ENCODE measurements around the gene RBFOX2. TPM values are rescaled to one million over a fixed set of nuclear protein-coding genes. Genes with fewer than 3 reads are reported as not detected.

RBFOX2 gene
- total and polyA plus RNA-seq, 2 of the 8 experiments (the other 6 are each of a cell fraction or from before 2014, with no cell fraction given) = 121 to 122 TPM

DNA sequence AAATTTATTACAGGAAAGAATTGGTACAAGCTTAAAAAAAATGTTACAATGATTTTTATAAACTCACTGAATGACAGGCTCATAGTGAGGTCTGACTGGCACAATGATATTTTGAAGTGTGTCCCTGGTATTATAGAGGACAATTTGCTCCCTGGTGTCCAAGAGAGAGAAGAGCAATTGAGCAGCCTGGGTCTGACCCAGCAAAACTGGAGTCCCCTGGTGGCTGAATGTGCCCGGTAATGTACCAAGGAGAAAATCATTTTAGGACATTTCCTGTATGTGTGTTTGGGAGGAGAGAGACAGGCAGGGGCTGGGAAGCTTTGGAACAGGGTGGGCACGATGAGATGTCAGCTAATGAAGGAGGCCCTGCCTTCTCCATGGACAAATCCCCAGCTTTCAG is 185.7 kb downstream of the RBFOX2 start (continued):
- TF ChIP-seq, protein P1, sequence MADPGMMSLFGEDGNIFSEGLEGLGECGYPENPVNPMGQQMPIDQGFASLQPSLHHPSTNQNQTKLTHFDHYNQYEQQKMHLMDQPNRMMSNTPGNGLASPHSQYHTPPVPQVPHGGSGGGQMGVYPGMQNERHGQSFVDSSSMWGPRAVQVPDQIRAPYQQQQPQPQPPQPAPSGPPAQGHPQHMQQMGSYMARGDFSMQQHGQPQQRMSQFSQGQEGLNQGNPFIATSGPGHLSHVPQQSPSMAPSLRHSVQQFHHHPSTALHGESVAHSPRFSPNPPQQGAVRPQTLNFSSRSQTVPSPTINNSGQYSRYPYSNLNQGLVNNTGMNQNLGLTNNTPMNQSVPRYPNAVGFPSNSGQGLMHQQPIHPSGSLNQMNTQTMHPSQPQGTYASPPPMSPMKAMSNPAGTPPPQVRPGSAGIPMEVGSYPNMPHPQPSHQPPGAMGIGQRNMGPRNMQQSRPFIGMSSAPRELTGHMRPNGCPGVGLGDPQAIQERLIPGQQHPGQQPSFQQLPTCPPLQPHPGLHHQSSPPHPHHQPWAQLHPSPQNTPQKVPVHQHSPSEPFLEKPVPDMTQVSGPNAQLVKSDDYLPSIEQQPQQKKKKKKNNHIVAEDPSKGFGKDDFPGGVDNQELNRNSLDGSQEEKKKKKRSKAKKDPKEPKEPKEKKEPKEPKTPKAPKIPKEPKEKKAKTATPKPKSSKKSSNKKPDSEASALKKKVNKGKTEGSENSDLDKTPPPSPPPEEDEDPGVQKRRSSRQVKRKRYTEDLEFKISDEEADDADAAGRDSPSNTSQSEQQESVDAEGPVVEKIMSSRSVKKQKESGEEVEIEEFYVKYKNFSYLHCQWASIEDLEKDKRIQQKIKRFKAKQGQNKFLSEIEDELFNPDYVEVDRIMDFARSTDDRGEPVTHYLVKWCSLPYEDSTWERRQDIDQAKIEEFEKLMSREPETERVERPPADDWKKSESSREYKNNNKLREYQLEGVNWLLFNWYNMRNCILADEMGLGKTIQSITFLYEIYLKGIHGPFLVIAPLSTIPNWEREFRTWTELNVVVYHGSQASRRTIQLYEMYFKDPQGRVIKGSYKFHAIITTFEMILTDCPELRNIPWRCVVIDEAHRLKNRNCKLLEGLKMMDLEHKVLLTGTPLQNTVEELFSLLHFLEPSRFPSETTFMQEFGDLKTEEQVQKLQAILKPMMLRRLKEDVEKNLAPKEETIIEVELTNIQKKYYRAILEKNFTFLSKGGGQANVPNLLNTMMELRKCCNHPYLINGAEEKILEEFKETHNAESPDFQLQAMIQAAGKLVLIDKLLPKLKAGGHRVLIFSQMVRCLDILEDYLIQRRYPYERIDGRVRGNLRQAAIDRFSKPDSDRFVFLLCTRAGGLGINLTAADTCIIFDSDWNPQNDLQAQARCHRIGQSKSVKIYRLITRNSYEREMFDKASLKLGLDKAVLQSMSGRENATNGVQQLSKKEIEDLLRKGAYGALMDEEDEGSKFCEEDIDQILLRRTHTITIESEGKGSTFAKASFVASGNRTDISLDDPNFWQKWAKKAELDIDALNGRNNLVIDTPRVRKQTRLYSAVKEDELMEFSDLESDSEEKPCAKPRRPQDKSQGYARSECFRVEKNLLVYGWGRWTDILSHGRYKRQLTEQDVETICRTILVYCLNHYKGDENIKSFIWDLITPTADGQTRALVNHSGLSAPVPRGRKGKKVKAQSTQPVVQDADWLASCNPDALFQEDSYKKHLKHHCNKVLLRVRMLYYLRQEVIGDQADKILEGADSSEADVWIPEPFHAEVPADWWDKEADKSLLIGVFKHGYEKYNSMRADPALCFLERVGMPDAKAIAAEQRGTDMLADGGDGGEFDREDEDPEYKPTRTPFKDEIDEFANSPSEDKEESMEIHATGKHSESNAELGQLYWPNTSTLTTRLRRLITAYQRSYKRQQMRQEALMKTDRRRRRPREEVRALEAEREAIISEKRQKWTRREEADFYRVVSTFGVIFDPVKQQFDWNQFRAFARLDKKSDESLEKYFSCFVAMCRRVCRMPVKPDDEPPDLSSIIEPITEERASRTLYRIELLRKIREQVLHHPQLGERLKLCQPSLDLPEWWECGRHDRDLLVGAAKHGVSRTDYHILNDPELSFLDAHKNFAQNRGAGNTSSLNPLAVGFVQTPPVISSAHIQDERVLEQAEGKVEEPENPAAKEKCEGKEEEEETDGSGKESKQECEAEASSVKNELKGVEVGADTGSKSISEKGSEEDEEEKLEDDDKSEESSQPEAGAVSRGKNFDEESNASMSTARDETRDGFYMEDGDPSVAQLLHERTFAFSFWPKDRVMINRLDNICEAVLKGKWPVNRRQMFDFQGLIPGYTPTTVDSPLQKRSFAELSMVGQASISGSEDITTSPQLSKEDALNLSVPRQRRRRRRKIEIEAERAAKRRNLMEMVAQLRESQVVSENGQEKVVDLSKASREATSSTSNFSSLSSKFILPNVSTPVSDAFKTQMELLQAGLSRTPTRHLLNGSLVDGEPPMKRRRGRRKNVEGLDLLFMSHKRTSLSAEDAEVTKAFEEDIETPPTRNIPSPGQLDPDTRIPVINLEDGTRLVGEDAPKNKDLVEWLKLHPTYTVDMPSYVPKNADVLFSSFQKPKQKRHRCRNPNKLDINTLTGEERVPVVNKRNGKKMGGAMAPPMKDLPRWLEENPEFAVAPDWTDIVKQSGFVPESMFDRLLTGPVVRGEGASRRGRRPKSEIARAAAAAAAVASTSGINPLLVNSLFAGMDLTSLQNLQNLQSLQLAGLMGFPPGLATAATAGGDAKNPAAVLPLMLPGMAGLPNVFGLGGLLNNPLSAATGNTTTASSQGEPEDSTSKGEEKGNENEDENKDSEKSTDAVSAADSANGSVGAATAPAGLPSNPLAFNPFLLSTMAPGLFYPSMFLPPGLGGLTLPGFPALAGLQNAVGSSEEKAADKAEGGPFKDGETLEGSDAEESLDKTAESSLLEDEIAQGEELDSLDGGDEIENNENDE (IDR thresholded peaks at IDR 0.05; ENCODE audit: insufficient replicate concordance, low read length) = no peak
- TF ChIP-seq MAX (IDR thresholded peaks at IDR 0.05) = no peak
- peak; percentile 35 to 49; a peak in 3 of 4 replicates for TF ChIP-seq RAD21 (IDR thresholded peaks at IDR 0.05 in 1 of 2, conservative IDR thresholded peaks at IDR 0.05 in 1 of 2; ENCODE audit: low read depth in 2 of 2, low read length in 2 of 2)
- TF ChIP-seq, protein P2, sequence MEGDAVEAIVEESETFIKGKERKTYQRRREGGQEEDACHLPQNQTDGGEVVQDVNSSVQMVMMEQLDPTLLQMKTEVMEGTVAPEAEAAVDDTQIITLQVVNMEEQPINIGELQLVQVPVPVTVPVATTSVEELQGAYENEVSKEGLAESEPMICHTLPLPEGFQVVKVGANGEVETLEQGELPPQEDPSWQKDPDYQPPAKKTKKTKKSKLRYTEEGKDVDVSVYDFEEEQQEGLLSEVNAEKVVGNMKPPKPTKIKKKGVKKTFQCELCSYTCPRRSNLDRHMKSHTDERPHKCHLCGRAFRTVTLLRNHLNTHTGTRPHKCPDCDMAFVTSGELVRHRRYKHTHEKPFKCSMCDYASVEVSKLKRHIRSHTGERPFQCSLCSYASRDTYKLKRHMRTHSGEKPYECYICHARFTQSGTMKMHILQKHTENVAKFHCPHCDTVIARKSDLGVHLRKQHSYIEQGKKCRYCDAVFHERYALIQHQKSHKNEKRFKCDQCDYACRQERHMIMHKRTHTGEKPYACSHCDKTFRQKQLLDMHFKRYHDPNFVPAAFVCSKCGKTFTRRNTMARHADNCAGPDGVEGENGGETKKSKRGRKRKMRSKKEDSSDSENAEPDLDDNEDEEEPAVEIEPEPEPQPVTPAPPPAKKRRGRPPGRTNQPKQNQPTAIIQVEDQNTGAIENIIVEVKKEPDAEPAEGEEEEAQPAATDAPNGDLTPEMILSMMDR (IDR thresholded peaks at IDR 0.05; ENCODE audit: control extremely low read depth in 1 of 3, insufficient read depth in 1 of 3, low read depth in 1 of 3, low read length in 3 of 3) = peak; percentile 41 to 80 (median 55)
- no peak for TF ChIP-seq CEBPB (IDR thresholded peaks at IDR 0.05; ENCODE audit: low read depth, low read length)
- TF ChIP-seq SIN3A (conservative IDR thresholded peaks at IDR 0.05 in 1 of 2, IDR thresholded peaks at IDR 0.05 in 1 of 2; ENCODE audit: low read depth in 1 of 2, low read length in 2 of 2) = no peak
- no peak for TF ChIP-seq SP2 (IDR thresholded peaks at IDR 0.05; ENCODE audit: low read length)

All from H1 (cell line).